Epidermal melanocyte (primary cell): Measurements from ENCODE around the gene ATP12A.
"Not testable (repeated sequence)": the region's sequence is repeated elsewhere in the genome, so short reads cannot be mapped to it uniquely, and the experiment has no call there.

Experiments used
- DNase-seq: peaks from one replicate; pipeline ENCODE4 v3.0.0; 2011; ENCODE audit warnings: low spot score; ENCODE audit not compliant: insufficient read length

ATP12A gene

GRCh38 chr13:24725379-24725778 is 45.2 kb downstream of the ATP12A start:
- DNase-seq = no peak

DNA sequence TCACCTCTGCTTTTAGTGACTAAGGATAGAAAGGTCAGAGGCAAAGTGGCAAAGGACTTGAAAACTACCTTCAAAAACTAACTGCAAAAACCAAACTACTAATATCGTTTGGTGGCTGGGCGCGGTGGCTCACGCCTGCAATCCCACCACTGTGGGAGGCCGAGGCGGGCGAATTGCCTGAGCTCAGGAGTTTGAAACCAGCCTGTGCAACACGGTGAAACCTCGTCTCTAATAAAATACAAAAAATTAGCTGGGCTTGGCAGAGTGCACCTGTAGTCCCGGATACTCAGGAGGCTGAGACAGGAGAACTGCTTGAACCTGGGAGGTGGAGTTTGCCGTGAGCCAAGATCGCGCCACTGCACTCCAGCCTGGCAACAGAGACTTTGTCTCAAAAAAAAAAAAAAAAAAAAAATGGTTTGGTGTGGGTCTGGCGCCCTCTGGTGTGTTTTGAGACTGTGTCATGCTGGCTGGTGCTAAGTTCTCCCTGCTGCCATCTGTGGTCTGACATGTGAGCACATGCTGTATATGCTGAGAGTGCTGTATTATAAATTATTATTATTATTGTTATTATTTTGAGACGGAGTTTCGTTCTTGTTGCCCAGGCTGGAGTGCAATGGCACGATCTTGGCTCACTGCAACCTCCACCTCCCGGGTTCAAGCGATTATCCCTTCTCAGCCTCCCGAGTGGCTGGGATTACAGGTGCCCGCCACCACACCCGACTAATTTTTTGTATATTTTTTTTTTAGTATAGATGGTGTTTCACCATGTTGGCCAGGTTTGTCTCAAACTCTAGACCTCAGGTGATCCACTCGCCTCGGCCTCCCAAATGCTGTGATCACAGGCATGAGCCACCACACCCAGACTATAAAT is 47.8 kb downstream of the ATP12A start:
- peak; percentile 92 for DNase-seq

- not testable (repeated sequence) for DNase-seq
These were observed 50.8 kb downstream of the ATP12A start for GRCh38 chr13:24730873-24731567.

GRCh38 chr13:24734950-24735349 is 54.7 kb downstream of the ATP12A start:
- DNase-seq = no peak

GRCh38 chr13:24737042-24737441 is 56.8 kb downstream of the ATP12A start:
- DNase-seq = no peak

DNA sequence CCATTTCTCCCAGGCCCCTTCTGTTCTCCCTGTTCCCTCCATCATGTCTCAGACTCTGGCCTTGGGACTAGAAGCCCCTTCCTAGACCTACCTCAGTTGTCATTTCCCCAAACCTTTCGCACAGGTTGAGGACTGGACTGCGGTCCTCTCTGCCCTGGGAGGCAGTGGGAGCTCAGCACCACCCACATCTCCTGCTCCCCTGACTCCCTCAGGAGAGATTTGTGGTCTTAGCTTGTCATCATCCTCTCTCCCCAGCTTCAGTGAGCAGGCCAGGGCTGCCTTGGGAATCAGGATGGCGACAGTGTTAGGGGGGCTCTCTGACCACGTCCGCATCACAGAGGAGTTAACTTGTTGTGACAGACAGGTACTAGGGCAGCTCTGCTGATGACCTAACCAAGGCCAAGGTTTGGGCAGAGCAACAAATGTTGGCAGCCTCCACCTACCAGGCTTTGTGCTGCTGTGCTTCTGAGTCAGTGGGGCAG is 58.2 kb downstream of the ATP12A start:
- no peak for DNase-seq

DNA sequence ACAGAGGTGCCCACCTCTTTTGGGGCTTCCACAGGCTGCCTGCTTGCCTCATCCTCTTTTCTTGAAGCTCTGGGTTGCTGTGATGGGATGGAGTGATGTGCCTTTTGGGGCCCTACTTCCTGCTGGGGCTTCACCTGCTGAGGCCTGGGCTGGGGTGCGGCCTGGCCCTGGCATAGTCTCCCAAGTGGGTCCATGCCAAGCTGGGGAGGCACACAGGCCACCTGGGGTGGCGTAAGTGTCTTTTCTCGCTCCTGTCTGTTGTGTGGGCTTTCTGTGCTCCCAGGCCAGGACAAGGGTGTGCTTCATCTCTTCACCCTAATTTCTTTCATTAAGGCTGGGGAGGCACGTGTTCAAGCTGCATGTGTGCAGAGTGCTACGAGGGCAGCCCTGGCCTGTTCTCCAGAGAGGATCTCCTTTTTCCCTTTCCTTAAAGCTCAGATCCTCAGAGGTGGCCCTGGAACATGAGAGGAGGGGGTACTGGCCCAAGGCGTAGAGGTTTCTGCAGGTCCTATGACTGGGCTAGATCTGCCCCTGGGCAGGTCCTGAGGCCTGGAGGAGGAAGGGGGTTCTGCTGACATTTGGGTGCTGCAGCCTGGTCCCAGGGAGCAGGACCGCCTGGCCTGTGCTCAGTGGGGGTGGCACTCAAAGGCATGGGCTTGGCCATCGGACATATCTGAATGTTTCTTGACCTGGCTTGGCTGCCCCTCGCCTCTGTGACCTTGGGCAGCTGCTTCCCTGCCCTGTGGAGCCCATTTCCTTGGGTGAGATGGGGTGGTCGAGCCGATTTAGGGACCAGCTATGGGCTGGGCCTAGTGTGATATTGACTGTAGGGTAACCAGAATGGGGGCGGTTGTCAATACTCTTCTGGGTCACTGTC is 60.0 kb downstream of the ATP12A start:
- DNase-seq = no peak

GRCh38 chr13:24741016-24741662 is 60.9 kb downstream of the ATP12A start:
- DNase-seq = no peak

DNA sequence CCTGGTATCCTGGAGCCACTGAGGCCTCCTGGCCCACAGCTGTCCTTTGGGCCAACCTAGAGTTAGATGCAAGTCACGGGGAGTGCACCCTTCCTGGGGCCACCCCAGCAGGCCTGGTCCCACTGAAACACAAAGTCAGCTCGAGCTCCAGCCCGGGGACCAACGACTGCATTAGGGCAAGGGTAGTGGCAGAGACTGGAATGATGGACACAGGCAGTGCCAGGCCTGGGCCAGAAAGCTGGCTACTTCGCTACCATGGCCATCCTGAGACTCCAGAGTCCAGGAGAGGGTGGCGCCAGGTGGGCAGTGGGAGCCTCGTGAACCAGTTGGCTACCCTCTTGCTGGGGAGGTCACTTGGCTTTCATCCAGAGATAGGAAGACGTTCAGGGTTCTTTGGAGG is 61.6 kb downstream of the ATP12A start:
- DNase-seq = no peak

GRCh38 chr13:24742294-24742693 is 62.1 kb downstream of the ATP12A start:
- DNase-seq = no peak

GRCh38 chr13:24742977-24743376 is 62.8 kb downstream of the ATP12A start:
- no peak for DNase-seq

GRCh38 chr13:24744247-24744646 is 64.0 kb downstream of the ATP12A start:
- no peak for DNase-seq

GRCh38 chr13:24745516-24745860 is 65.3 kb downstream of the ATP12A start:
- DNase-seq = no peak

DNA sequence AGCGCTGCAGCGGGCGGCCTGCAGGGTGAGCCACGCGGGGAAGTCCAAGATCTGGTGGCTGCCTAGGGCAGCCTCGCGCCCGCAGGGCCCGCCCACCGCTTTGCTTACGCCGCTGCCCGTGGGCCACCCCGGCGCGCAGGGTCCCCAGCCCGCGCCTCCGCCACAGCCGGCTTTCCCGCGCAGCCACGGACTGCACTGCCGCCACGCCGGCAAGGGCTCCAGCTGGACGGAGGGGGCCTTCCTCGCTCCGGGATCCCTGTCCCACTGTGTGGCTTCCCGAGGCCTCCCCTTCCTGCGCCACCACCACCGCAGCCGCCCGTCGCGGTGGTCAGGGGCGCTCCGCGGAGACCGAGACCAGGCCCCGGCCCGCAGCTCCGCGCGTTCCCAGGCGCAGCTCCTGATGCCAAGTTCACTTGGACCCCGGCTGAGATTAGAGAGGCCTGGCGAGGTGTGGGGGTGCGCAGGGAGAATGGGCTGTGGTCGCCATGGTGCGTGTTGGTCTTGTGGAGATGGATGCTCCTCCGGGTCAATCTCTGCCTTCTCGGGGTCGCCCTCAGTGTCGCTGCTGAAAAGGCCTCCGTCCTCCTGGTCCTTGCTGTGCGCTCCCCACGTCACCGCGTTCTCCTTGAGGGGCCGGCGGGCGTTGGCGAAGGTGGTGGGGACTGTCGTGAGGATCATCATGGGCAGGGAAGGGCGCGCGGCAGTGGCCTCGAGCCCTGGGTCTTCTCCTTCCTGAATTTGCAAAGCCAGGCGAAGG is 65.8 kb downstream of the ATP12A start:
- no peak for DNase-seq

GRCh38 chr13:24746618-24747247 is 66.5 kb downstream of the ATP12A start:
- DNase-seq = no peak

DNA sequence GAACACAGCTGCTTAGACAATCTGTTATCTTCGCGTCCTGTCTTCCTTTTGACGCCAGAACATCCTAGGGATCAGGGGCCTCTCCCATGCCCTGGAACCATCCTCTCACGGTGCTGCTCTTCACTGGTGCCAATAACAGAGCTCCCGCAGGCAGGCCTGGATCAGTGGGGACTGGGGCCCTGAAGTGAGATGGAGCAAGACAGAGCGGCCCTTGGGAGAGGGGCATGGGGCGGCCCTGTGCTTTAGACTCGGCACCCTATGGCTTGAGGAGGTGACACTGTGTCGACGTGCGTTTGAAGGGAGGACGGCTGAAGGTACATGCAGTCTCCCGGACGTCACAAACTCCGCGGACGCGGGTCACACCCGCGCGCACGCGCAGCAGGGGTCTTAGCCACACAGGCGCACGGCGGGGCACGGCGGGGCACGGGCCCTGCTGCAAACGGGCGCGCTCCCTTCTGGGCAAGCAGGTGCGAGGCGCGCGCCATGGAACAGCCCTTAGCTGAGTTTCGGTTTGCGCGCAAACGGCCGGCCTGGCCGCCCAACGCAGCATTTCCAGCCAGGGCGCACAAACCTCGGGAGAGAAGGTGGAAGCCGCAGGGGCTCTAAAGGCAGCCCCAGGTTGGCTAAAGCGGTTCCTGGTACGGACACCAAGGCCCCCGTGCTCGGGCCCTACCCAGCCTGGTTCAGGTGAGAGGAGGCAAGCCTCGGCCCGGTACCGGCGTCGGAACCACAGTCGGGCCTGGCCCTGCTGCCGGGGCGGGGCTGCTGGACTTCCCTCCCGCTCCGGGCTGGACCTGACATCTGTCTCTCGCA is 67.2 kb downstream of the ATP12A start:
- no peak for DNase-seq

- no peak for DNase-seq
These were observed 67.8 kb downstream of the ATP12A start for GRCh38 chr13:24748061-24748400.

GRCh38 chr13:24759197-24759596 is 79.0 kb downstream of the ATP12A start:
- DNase-seq = no peak
